Fibroblast of lung (primary cell): ENCODE measurements around the gene ZNHIT1. TPM values are rescaled to one million over a fixed set of nuclear protein-coding genes. Genes with fewer than 3 reads are reported as not detected.
"Not testable (repeated sequence)": the region's sequence is repeated elsewhere in the genome, so short reads cannot be mapped to it uniquely, and the experiment has no call there.

ENCODE experiments used
- DNase-seq, 2 donors: peaks; one replicate each; pipeline versions ENCODE4 v3.0.0 to v3.0.0-alpha.2; 2010; ENCODE audit warnings: low read depth in 2 of 2
- H2AFZ ChIP-seq: 2 replicates; pipeline ENCODE4 v1.5.1; 2012; ENCODE audit warnings: low read length, control low read depth, inconsistent platforms
- H3K27ac ChIP-seq: 2 replicates; pipeline ENCODE4 v1.5.1; 2011; ENCODE audit warnings: low read length, control low read depth; ENCODE audit not compliant: insufficient read depth
- H3K27me3 ChIP-seq: 2 replicates; pipeline ENCODE4 v1.5.1; 2011; ENCODE audit warnings: mild to moderate bottlenecking, low read length; ENCODE audit not compliant: control insufficient read depth, insufficient read depth
- H3K36me3 ChIP-seq: 2 replicates; pipeline ENCODE4 v1.5.1; 2011; ENCODE audit warnings: low read length; ENCODE audit not compliant: control insufficient read depth, insufficient read depth
- H3K4me1 ChIP-seq: 2 replicates; pipeline ENCODE4 v1.5.1; 2011; ENCODE audit warnings: low read length; ENCODE audit not compliant: control insufficient read depth, insufficient read depth; ENCODE audit errors: extremely low read depth
- H3K4me2 ChIP-seq: 2 replicates; pipeline ENCODE4 v1.5.1; 2011; ENCODE audit warnings: low read length, control low read depth; ENCODE audit not compliant: insufficient read depth; ENCODE audit errors: extremely low read depth
- H3K4me3 ChIP-seq, 4 experiments: fragments of 200-600 bp in 1 of 4; sonication (generic) in 1 of 4; replicated peaks in 1 of 4; 2 replicates each; pipeline ENCODE4 v1.5.1; 2011 to 2016; ENCODE audit warnings: low read length in 4 of 4, low read depth in 3 of 4, mild to moderate bottlenecking in 3 of 4, control low read depth in 2 of 4, inconsistent platforms in 1 of 4, mixed read lengths in 1 of 4; ENCODE audit not compliant: insufficient read depth in 1 of 4; ENCODE audit errors: control extremely low read depth in 1 of 4
- H3K79me2 ChIP-seq: 2 replicates; pipeline ENCODE4 v1.5.1; 2012; ENCODE audit warnings: mild to moderate bottlenecking, low read length, inconsistent platforms; ENCODE audit not compliant: control insufficient read depth, insufficient read depth
- H3K9ac ChIP-seq: 2 replicates; pipeline ENCODE4 v1.5.1; 2011; ENCODE audit warnings: mild to moderate bottlenecking, low read length, control low read depth; ENCODE audit not compliant: insufficient read depth
- H3K9me3 ChIP-seq: 2 replicates; pipeline ENCODE4 v1.5.1; 2012; ENCODE audit warnings: low read depth, low read length; ENCODE audit not compliant: control insufficient read depth, insufficient read depth
- H4K20me1 ChIP-seq: 2 replicates; pipeline ENCODE4 v1.5.1; 2011; ENCODE audit warnings: low read length; ENCODE audit not compliant: control insufficient read depth, insufficient read depth; ENCODE audit errors: extremely low read depth
- CTCF ChIP-seq, 2 donors: IDR thresholded peaks in 1 of 2; conservative IDR thresholded peaks in 1 of 2; 1 replicate in 1 of 2; 2 replicates in 1 of 2; pipeline ENCODE4 v1.5.1; 2011 to 2012; ENCODE audit warnings: low read length in 2 of 2, control low read depth in 1 of 2, inconsistent platforms in 1 of 2, low read depth in 1 of 2, mild to moderate bottlenecking in 1 of 2
- EZH2 ChIP-seq: IDR thresholded peaks from 2 replicates; pipeline ENCODE4 v1.5.1; 2012; ENCODE audit warnings: low read length, control low read depth, mild to moderate bottlenecking; ENCODE audit errors: missing control alignments
- polyA plus RNA-seq, 2 donors: library from polyadenylated mRNA; depleted of rRNA in 1 of 2; stranded (reverse) in 1 of 2; unstranded in 1 of 2; fragments of >200 nt; gene quantifications; 2 replicates each; pipeline ENCODE4 v1.2.1, GENCODE V29; 2011 to 2012; ENCODE audit warnings: missing spikeins in 1 of 2
- total RNA-seq: library from RNA; depleted of rRNA; stranded (reverse); fragments of >200 nt; gene quantifications from 2 replicates; pipeline ENCODE4 v1.2.1, GENCODE V29; 2014

The ZNHIT1 gene
- total and polyA plus RNA-seq, 2 donors (not counting 1 experiment from before 2014, with no cell fraction given), result 36.6 to 62.1 TPM

GRCh38 chr7:101255796-101256195, 37.8 kb downstream of the ZNHIT1 start:
- Histone ChIP-seq H3K27ac (no peak overlapping the region), H2AFZ (no peak overlapping the region), H3K79me2 (peaks cover 4% of the 10 kb centered on the region), H3K36me3 (no peaks in the 10 kb centered on the region), H3K9ac (no peak overlapping the region), H4K20me1 (no peaks in the 10 kb centered on the region), H3K4me3 (no peak overlapping the region), H3K9me3 (no peaks in the 10 kb centered on the region), H3K27me3 (peaks cover 4% of the 10 kb centered on the region), H3K4me1 (no peaks in the 10 kb centered on the region), H3K4me2 (no peak overlapping the region)
- no peak for DNase-seq
- TF ChIP-seq EZH2 (no peak), CTCF (conservative IDR thresholded peaks at IDR 0.05 in 1 of 2, IDR thresholded peaks at IDR 0.05 in 1 of 2; ENCODE audit: low read depth in 1 of 2, low read length in 2 of 2) (no peak)

GRCh38 chr7:101258243-101258731, 40.3 kb downstream of the ZNHIT1 start:
- TF ChIP-seq EZH2 (no peak), CTCF (conservative IDR thresholded peaks at IDR 0.05 in 1 of 2, IDR thresholded peaks at IDR 0.05 in 1 of 2; ENCODE audit: low read depth in 1 of 2, low read length in 2 of 2) (no peak)
- H3K79me2 ChIP-seq, result no peaks in the 10 kb centered on the region
- peaks cover 4% of the 10 kb centered on the region for H3K27me3 ChIP-seq
- no peaks in the 10 kb centered on the region for H3K36me3 ChIP-seq
- peak in 1 of 2 donors; percentile 18 for DNase-seq
- no peak overlapping the region for H3K4me3 ChIP-seq
- H2AFZ ChIP-seq, result no peak overlapping the region
- no peak overlapping the region for H3K4me2 ChIP-seq
- H3K27ac ChIP-seq, result no peak overlapping the region
- no peaks in the 10 kb centered on the region for H3K9me3 ChIP-seq
- H4K20me1 ChIP-seq, result no peaks in the 10 kb centered on the region
- no peak overlapping the region for H3K9ac ChIP-seq
- no peaks in the 10 kb centered on the region for H3K4me1 ChIP-seq

GRCh38 chr7:101264102-101264706, 46.2 kb downstream of the ZNHIT1 start:
- not testable (repeated sequence) for H3K36me3 ChIP-seq, H3K79me2 ChIP-seq, DNase-seq, H3K4me3 ChIP-seq, H3K4me2 ChIP-seq, H3K9ac ChIP-seq, H4K20me1 ChIP-seq, H3K9me3 ChIP-seq, H3K27ac ChIP-seq, H3K4me1 ChIP-seq, H3K27me3 ChIP-seq, H2AFZ ChIP-seq
